ENCODE measurements around the gene ARF1.

DNA sequence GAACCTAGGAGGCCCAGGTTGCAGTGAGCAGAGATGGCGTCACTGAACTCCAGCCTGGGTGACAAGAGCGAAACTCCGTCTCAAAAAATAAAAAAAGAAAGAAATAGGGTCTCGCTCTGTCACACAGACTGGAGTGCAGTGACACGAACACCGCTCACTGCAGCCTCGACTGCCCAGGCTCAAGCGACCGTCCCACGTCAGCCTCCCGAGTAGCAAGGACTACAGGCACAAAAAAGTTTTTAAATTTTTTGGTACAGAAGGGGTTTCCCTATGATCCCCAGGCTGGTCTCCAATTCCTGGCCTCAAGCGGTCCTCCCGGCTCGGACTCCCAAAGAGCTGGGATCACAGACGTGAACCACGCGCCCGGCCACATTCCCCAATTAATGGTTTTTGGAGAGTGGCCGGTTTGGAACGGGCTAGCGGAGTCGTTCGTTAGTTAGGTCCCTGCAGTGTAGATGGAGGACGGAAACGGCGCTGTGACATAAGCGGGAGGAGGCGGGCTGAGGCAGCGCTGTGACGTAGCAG, 57.0 kb downstream of the ARF1 start:
- TF ChIP-seq CEBPB (IDR thresholded peaks at IDR 0.05) = no peak
- TF ChIP-seq, protein P1, sequence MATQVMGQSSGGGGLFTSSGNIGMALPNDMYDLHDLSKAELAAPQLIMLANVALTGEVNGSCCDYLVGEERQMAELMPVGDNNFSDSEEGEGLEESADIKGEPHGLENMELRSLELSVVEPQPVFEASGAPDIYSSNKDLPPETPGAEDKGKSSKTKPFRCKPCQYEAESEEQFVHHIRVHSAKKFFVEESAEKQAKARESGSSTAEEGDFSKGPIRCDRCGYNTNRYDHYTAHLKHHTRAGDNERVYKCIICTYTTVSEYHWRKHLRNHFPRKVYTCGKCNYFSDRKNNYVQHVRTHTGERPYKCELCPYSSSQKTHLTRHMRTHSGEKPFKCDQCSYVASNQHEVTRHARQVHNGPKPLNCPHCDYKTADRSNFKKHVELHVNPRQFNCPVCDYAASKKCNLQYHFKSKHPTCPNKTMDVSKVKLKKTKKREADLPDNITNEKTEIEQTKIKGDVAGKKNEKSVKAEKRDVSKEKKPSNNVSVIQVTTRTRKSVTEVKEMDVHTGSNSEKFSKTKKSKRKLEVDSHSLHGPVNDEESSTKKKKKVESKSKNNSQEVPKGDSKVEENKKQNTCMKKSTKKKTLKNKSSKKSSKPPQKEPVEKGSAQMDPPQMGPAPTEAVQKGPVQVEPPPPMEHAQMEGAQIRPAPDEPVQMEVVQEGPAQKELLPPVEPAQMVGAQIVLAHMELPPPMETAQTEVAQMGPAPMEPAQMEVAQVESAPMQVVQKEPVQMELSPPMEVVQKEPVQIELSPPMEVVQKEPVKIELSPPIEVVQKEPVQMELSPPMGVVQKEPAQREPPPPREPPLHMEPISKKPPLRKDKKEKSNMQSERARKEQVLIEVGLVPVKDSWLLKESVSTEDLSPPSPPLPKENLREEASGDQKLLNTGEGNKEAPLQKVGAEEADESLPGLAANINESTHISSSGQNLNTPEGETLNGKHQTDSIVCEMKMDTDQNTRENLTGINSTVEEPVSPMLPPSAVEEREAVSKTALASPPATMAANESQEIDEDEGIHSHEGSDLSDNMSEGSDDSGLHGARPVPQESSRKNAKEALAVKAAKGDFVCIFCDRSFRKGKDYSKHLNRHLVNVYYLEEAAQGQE (IDR thresholded peaks at IDR 0.05; ENCODE audit: low read depth) = no peak
- peak; percentile 61 for TF ChIP-seq YY1 (IDR thresholded peaks at IDR 0.05; ENCODE audit: low read depth)
- TF ChIP-seq, protein P2, sequence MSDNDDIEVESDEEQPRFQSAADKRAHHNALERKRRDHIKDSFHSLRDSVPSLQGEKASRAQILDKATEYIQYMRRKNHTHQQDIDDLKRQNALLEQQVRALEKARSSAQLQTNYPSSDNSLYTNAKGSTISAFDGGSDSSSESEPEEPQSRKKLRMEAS (IDR thresholded peaks at IDR 0.05) = no peak
- TF ChIP-seq TCF12 (IDR thresholded peaks at IDR 0.05; ENCODE audit: low read depth) = no peak
- no peak for TF ChIP-seq RAD21 (IDR thresholded peaks at IDR 0.05; ENCODE audit: low read depth)
- no peak for TF ChIP-seq TAF1 (IDR thresholded peaks at IDR 0.05; ENCODE audit: low read depth)
- no peak for TF ChIP-seq CREB1 (IDR thresholded peaks at IDR 0.05; ENCODE audit: low read depth)
- TF ChIP-seq EP300 (IDR thresholded peaks at IDR 0.05; ENCODE audit: borderline replicate concordance) = no peak
- TF ChIP-seq TEAD4 (IDR thresholded peaks at IDR 0.05) = no peak
- TF ChIP-seq ZBTB7A (IDR thresholded peaks at IDR 0.05; ENCODE audit: low read depth) = no peak
- TF ChIP-seq, protein P3, sequence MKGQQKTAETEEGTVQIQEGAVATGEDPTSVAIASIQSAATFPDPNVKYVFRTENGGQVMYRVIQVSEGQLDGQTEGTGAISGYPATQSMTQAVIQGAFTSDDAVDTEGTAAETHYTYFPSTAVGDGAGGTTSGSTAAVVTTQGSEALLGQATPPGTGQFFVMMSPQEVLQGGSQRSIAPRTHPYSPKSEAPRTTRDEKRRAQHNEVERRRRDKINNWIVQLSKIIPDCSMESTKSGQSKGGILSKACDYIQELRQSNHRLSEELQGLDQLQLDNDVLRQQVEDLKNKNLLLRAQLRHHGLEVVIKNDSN (IDR thresholded peaks at IDR 0.05) = no peak

Data from Ishikawa (cell line).